ENCODE measurements around the gene GALNT12.

GALNT12 gene

DNA sequence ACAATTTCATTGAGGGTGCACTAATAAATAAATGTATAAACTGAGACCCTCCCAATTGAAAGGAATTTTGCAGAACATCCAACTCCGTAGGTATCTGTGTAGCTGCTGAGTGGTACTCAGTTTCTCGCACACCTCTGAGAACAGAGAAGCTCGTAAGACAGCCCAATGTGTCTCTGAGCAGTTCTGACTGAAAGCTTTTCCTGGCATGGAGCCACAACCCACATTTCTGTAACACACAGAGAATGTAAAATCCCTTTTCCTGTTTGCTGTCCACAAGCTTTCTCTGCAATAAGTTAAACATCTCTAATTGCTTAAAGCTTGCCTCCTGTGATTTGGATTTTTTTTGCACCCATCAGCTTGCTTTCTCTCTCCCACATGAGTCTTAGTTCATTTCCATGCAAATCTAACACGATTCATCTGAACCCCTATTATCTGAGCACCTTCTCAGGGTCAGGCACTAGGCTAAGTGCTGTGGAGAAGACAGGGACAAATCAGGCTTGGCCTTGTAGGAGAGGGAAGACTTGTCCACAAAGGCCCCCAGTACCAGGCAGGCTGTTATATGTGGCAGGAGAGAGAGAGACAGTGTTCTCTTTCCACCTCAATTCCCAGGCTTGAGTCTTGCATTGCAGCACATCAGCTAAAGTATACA lies 92.1 kb downstream of the GALNT12 start:
- peaks cover 0 to 8% of the 10 kb centered on the region in 2 donors for H3K9me3 Mint-ChIP-seq
- peaks cover 6% of the 10 kb centered on the region for H3K4me1 Mint-ChIP-seq
- H3K4me3 Mint-ChIP-seq: no peak overlapping the region
- peak in 1 of 2 donors; percentile 14 for DNase-seq
- H3K27ac Mint-ChIP-seq: no peak overlapping the region
- peak; percentile 70 for ATAC-seq
- peaks cover 16% of the 10 kb centered on the region for H3K27me3 Mint-ChIP-seq
